GM12892 (cell line): ENCODE results near the gene AAK1.
"Not testable (repeated sequence)": the region's sequence is repeated elsewhere in the genome, so short reads cannot be mapped to it uniquely, and the experiment has no call there.

Experiments used
- DNase-seq: peaks from one replicate; pipeline ENCODE4 v3.0.0; 2011; ENCODE audit not compliant: insufficient read length
- FAIRE-seq: peaks from 2 replicates; lab custom pipeline; 2011; peaks lifted over from hg19 to GRCh38; lab: Jason Lieb, UNC
- POLR2A ChIP-seq: IDR thresholded peaks from 2 replicates; pipeline ENCODE4 v1.6.1; 2011; ENCODE audit warnings: low read depth, low read length, control low read depth
- POLR2AphosphoS5 ChIP-seq: IDR thresholded peaks from 2 replicates; pipeline ENCODE4 v1.6.1; 2011; ENCODE audit warnings: low read depth, low read length, control low read depth
- TAF1 ChIP-seq: IDR thresholded peaks from 2 replicates; pipeline ENCODE4 v1.6.1; 2011; ENCODE audit warnings: low read depth, mild to moderate bottlenecking, control low read depth, low read length, borderline replicate concordance

Gene AAK1

DNA sequence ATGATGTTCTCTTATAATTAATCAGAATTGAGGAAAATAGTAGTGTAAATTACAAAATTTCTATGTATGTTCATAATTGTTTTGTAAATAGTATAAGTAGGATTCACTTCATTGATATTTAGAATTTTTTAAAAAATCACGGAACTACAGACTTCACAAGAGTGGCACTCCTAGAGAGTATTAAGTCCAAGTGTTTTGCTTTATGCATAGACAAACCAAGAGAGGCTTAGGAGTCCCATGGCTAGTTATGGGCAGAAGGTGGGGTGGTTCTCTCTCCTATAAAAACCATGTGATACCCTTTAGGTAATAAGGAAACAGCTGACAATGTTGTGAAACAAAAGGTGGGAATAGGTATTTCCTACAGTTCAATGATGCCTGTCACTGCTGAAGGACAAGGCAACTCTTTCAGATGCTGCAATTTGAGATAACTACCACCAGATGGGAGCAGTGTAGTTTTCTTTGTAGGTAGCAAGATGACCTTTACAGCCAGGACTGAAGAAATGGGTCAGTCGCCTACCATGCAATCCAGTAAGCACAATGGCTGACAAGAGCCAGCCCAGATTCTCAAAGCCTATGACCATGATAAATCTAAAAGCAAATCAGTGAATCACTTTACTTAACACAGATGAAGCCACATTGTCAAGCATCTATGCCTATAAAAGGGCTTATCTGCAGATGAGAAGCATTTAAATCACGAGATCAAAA, 83.9 kb downstream of the AAK1 start:
- FAIRE-seq = peak; percentile 79
- TF ChIP-seq POLR2AphosphoS5 = no peak
- TF ChIP-seq TAF1 = no peak
- no peak for DNase-seq

DNA sequence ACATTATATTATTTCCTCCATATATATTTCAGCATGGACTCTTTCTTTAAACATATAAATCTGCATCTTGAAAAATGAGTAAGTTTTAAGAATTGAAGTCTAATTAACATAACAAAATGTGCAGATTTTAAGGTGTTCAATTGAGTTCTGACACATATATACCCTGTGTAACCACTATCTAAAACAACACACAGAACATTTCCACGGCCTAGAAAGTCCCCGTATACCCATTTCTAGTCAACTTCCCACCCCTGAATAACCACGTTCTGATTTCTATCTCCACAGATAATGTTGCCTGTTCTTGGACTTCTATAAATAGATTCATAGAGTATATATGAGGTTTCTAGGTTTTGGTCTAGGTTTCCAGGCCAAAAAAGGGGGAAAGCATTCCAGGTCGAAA, 87.5 kb downstream of the AAK1 start:
- no peak for TF ChIP-seq TAF1
- TF ChIP-seq POLR2A = no peak
- TF ChIP-seq POLR2AphosphoS5 = no peak
- DNase-seq (no peak), FAIRE-seq (no peak)

DNA sequence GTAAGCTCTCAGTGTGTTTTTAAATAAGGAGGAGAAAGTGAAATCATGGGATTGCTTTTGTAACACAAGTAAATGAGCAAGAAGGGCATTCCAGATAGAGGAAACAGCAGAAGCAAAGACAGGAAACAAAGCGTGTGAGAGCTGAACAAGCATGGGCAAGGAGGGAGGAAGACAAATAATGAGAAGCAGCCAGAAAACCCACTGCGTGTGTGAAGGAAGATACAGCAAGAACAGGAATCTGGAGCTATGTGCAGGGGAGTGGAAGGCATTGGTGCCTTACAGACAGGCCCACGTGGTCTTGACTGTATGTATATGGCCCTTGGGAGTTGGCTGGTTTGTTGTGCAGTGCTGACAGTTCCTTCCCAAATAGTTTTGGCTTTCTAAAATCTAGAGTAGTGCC, 88.6 kb downstream of the AAK1 start:
- peak; percentile 87 for FAIRE-seq
- TF ChIP-seq TAF1 = no peak
- TF ChIP-seq POLR2AphosphoS5 = no peak
- no peak for TF ChIP-seq POLR2A
- DNase-seq = no peak

DNA sequence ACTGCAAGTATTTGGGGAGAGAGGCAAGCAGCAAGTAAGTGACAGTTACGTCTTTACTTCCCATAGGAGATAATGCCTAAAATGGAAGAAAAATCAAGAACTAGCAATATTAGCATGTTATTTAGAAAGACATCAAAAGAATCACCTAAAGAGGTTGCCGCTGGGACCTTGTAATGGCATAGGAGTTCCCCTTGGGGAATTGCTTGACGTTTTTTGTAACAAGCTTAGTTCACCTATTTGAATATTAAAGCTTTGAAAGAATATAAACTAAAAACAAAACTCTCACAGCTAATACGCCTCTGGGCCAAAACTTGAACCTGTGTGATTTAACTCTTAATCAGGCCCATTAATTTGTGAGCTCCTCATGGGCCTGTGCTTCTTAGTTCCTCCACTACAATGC, 89.0 kb downstream of the AAK1 start:
- FAIRE-seq (peak; percentile 40), DNase-seq (no peak)
- no peak for TF ChIP-seq POLR2A
- no peak for TF ChIP-seq TAF1
- no peak for TF ChIP-seq POLR2AphosphoS5

DNA sequence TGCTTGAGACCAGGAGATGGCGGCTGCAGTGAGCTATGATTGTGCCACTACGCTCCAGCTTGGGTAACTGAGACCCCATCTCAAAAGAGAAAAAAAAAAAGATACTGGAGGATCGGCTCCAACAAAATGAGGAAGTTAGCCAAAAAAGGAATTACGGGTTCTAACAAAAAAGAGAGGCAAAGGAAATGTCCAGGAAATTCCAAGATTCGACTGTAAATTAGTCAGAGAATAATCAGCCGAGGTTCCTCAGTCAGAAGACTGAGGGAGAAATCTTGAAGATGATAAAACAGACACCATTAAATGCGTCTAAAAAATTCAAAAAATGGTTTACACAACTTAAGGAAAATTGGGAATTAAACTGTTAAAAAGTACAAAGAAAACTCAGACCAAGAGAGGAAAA, 89.5 kb downstream of the AAK1 start:
- no peak for DNase-seq
- no peak for TF ChIP-seq TAF1
- TF ChIP-seq POLR2A = no peak
- no peak for TF ChIP-seq POLR2AphosphoS5
- FAIRE-seq = no peak

DNA sequence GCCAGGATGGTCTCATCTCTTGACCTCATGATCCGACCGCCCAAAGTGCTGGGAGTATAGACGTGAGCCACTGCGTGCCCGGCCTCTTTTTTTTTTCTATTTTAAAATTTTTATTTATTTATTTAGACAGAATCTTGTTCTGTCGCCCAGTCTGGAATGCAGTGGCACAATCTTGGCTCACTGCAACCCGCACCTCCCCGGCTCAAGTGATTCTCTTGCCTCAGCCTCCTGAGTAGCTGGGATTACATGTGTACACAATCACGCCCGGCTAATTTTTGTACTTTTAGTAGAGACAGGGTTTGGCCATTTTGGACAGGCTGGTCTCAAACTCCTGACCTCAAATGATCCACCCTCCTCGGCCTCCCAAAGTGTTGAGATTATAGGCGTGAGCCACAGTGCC, 93.0 kb downstream of the AAK1 start:
- not testable (repeated sequence) for FAIRE-seq

DNA sequence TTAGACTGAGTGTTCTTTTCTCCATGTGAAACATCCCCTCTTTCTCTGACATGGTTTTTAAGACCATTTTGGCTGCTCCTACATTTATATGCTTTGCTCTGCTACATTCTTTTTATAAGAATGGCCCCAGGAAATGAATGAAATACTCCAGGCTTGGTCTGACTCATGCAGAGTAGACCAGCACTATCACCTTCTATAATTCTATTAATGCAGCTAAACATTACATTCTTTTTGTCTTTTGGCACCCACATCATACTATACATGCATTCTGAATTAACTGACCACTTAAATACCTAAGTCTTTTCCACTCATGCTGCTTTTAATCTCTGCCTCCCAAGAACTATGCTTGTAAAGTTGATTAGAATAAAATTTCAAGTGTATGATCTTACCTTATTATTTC, 94.1 kb downstream of the AAK1 start:
- FAIRE-seq (no peak), DNase-seq (no peak)
- TF ChIP-seq TAF1 (no peak), POLR2A (no peak), POLR2AphosphoS5 (no peak)

More for the DNA sequence above, 93.0 kb downstream of the AAK1 start:
- DNase-seq = not testable (repeated sequence)

DNA sequence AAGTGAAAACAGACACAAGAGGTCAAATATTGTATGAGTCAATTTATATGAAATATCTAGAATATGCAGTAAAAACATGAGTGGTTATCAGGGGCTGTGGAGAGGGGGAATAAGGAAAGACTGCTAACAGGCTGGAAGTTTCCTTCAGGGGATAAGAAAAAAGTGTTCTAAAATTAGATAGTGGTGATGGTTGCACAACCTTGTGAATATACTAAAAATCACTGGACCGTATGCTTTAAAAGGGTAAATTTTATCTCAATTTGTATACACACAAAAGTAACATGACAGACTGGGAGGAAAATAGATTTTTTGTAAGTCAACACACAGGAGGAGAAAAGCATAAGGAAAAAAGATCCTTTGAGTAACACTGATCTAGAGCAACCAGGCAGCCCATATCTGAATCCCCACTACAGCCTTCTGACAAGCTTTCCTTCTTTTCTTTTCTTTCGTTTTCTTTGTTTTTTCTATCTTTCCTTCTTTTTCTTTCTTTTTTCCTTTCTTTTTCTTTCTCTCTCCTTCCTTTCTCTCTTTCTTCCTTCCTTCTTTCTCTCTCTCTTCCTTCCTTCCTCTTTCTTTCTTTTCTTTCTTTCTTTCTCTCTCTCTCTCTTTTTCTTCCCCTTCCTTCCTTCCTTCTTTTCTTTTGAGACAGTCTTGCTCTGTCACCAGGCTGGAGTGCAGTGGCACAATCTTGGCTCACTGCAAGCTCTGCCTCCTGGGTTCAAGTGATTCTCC, 95.4 kb downstream of the AAK1 start:
- TF ChIP-seq POLR2A (no peak), TAF1 (no peak), POLR2AphosphoS5 (no peak)
- DNase-seq (no peak), FAIRE-seq (no peak)

DNA sequence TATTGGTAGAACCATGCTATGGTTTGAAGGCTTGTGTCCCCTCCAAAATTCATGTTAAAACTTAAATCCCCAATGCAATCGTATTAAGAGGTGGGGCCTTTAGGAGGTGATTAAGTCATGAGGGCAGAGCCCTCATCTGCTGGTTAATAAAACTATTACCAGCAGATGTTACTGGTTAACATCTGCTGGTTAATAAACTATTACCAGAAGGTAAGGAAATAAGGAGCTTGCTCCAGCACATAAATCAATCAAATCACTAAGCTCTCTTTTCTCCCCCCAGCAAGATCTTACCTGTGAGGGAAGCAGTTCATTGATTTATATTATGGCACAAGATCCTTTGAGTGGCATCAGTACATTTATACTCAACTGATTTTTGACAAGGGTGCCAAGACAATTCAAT, 96.9 kb downstream of the AAK1 start:
- no peak for TF ChIP-seq POLR2A
- no peak for TF ChIP-seq POLR2AphosphoS5
- TF ChIP-seq TAF1 = no peak
- FAIRE-seq (no peak), DNase-seq (no peak)

DNA sequence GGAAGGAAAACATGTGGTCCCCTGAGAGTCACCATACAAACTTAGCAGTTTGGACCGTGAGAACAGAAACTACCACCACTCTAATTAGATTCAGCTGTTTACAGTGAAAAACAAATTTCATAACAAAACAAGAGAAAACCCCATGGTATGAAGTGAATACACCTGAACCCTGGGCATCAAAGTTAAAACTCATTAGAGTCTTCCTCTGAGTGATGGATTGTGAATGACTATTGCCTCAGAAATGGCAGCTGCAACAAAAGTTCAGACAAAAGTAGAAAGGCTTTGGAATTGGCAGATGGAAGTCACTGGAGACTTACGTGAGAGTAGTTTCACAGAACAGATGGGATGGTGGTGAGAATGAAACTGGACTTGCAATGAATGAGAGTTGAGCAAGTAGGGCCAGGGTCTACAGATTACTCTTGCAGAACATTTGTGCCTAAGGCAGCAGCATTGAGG, 98.0 kb downstream of the AAK1 start:
- no peak for DNase-seq
- FAIRE-seq = peak; percentile 91
- TF ChIP-seq TAF1 (no peak), POLR2AphosphoS5 (no peak), POLR2A (no peak)

DNA sequence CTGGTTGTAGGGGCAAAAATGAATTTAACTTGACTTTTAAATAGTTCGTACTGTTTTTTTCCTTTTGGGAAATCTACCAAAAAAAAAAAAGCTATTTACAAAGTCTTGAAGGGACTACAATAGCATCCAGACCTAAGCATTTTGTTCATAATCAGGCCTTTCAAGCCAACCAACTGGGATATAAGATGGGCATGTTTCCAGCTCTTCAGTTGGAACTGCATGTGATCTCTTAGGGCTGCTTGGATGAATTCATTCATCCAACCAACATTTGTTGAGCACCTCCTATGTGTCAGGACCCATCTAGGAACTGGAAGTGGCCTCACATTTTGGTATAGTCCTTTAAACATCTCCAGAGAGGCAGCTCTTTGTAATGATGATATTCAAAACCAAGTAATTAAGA, 98.6 kb downstream of the AAK1 start:
- DNase-seq (no peak), FAIRE-seq (no peak)
- TF ChIP-seq POLR2A = no peak
- TF ChIP-seq POLR2AphosphoS5 = no peak
- TF ChIP-seq TAF1 = no peak

DNA sequence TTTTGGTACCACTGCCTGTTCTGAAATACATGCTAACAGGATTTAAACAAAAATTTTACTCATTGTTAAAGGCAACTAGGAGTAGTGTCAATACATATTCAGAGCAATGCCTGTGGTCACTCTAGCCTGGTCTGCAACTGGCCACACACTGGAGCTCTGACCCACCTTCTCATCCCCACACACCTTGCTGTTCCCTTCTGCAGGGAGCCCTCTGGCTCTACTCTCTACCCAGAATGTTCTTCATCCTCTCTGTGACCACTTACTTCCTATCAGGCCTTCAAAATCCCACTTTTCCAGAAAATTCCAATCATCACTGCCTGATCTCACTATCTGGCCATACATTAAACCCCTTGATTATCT, 104.0 kb downstream of the AAK1 start:
- DNase-seq (no peak), FAIRE-seq (no peak)
- TF ChIP-seq TAF1 (no peak), POLR2A (no peak), POLR2AphosphoS5 (no peak)
